OCI-LY7 (cell line): ENCODE measurements around the gene SUN5. TPM values are rescaled to one million over a fixed set of nuclear protein-coding genes. Genes with fewer than 3 reads are reported as not detected.

Experiments used
- BruUV-seq: library from RNA; stranded (reverse); fragments of 400-500 nt; replicated peaks from 2 replicates; lab custom pipeline; 2021; lab: Mats Ljungman, UMichigan
- CTCF ChIA-PET: fragments of 300-600 bp; sonication (Branson Sonifier 250); formaldehyde crosslinking; loops from one replicate; lab custom pipeline; 2022; ENCODE audit warnings: antibody characterized with exemption; ENCODE audit not compliant: unreplicated experiment; lab: Charles Lee
- POLR2A ChIA-PET: fragments of 300-600 bp; sonication (Branson Sonifier 250); formaldehyde crosslinking; loops from one replicate; lab custom pipeline; 2022; ENCODE audit warnings: antibody characterized with exemption; lab: Charles Lee
- DNase-seq: peaks from one replicate; pipeline ENCODE4 v3.0.0-alpha.2; 2015; ENCODE audit warnings: low spot score
- H2AFZ ChIP-seq: fragments of 200-600 bp; sonication (generic), shearing (Covaris generic); 2 replicates; pipeline ENCODE4 v1.6.1; 2014; ENCODE audit warnings: mild to moderate bottlenecking, antibody characterized with exemption, low read length, moderate library complexity
- H3K27ac ChIP-seq: fragments of 200-600 bp; sonication (generic); 2 replicates; pipeline ENCODE4 v1.5.1; 2014; ENCODE audit warnings: mixed run types, low read depth, mild to moderate bottlenecking, moderate library complexity, low read length, inconsistent platforms; ENCODE audit not compliant: poor library complexity, severe bottlenecking
- H3K36me3 ChIP-seq: fragments of 200-600 bp; sonication (generic); 2 replicates; pipeline ENCODE4 v1.6.1; 2014; ENCODE audit warnings: mild to moderate bottlenecking, antibody characterized with exemption, low read length, moderate library complexity, mixed read lengths; ENCODE audit not compliant: insufficient read depth
- H3K4me1 ChIP-seq: fragments of 200-600 bp; sonication (generic); 2 replicates; pipeline ENCODE4 v1.5.1; 2014; ENCODE audit warnings: mild to moderate bottlenecking, low read length; ENCODE audit not compliant: insufficient read depth, poor library complexity, severe bottlenecking
- H3K4me2 ChIP-seq: fragments of 200-600 bp; sonication (generic); 2 replicates; pipeline ENCODE4 v1.6.1; 2014; ENCODE audit warnings: mild to moderate bottlenecking, low read length
- H3K4me3 ChIP-seq: fragments of 200-600 bp; sonication (generic); 2 replicates; pipeline ENCODE4 v1.5.1; 2014; ENCODE audit warnings: mild to moderate bottlenecking, low read depth, low read length; ENCODE audit not compliant: poor library complexity, severe bottlenecking
- H3K79me2 ChIP-seq: fragments of 200-600 bp; sonication (generic); 2 replicates; pipeline ENCODE4 v1.6.1; 2016; ENCODE audit warnings: low read depth, mild to moderate bottlenecking, low read length, moderate library complexity, mixed read lengths; ENCODE audit not compliant: insufficient read depth
- H3K9me2 ChIP-seq: fragments of 200-600 bp; sonication (generic); 2 replicates; pipeline ENCODE4 v1.6.1; 2016; ENCODE audit warnings: mild to moderate bottlenecking, low read length, mixed read lengths; ENCODE audit not compliant: insufficient read depth
- H3K9me3 ChIP-seq: fragments of 200-600 bp; sonication (generic); 2 replicates; pipeline ENCODE4 v1.6.1; 2014; ENCODE audit warnings: mild to moderate bottlenecking, mixed run types, low read length, mixed read lengths
- H4K20me1 ChIP-seq: fragments of 200-600 bp; sonication (generic); 2 replicates; pipeline ENCODE4 v1.6.1; 2014; ENCODE audit warnings: mild to moderate bottlenecking, antibody characterized with exemption, low read length, moderate library complexity, mixed read lengths; ENCODE audit not compliant: insufficient read depth
- EZH2phosphoT487 ChIP-seq: fragments of 200-600 bp; sonication (generic); IDR thresholded peaks from 2 replicates; pipeline ENCODE4 v1.6.1; 2018; ENCODE audit warnings: low read depth, borderline replicate concordance, mild to moderate bottlenecking, mixed run types, antibody characterized with exemption, low read length, moderate library complexity, mixed read lengths
- intact Hi-C: fragments of 100-400 bp; cut with micrococcal nuclease; formaldehyde crosslinking; loops from one replicate; pipeline ENCODE4 v1.10.0; 2022; ENCODE audit not compliant: unreplicated experiment
- total RNA-seq, 2 experiments: library from RNA; depleted of rRNA in 1 of 2; stranded (reverse); fragments of >200 nt in 1 of 2; shearing (Covaris generic) in 1 of 2; gene quantifications; 2 replicates each; pipeline ENCODE4 v1.2.3, GENCODE V29; 2014 to 2022
- TF ChIP-seq, protein P1 (sequence below): fragments of 200-600 bp; sonication (generic); conservative IDR thresholded peaks from 2 replicates; pipeline ENCODE4 v1.5.1; 2014; ENCODE audit warnings: mild to moderate bottlenecking, antibody characterized with exemption, low read length, moderate library complexity, mixed read lengths

SUN5 gene
- total RNA-seq, 2 experiments from 2014 or later, result not detected

DNA sequence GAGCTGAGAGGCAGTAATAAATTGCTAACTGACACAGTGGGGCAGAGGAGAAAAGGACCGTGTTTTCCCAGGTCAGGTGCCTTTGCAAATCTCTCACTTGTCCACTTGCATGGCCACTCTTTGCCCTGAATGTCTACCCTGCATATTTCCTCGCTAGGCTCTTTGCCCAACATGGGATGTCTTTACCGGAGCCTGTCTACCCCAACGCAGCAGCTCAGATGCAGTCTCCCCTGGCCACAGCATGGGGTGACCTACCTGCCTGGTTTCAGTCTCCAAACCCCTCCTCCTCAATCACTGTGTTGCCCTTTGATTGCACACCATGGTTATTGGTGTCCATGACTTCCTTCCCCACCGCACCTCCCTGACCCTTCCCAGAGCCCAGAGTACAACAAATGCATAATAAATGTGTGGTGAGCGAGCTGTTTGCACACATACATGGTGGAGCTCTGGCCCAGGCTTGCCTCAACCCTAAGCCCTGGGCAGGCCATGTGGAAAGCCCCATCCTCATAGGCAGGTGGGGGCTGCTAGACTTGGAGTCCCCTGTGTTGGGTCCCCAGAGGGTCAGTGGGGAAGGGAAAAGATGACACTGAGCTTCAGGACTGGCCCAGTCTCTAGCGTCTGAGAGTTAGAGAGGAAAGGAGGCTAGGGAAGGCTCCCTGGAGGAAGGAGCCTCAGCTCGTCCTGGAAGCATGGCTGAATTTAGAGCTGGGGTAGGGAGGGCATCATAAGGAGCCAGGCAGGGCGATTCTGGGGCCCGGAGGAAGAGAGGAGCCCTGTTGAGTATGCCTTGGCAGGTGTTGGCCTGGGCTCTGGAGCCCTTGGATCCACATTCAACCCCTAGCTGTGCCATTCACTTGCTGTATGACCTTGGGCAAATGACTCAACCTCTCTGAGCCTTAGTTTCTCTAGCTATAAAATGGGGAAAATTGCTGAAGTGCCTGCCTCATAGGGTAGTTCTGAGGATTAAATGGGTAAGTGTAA is 22.8 kb upstream of the SUN5 start:
- no peak for TF ChIP-seq EZH2phosphoT487
- TF ChIP-seq, protein P1, sequence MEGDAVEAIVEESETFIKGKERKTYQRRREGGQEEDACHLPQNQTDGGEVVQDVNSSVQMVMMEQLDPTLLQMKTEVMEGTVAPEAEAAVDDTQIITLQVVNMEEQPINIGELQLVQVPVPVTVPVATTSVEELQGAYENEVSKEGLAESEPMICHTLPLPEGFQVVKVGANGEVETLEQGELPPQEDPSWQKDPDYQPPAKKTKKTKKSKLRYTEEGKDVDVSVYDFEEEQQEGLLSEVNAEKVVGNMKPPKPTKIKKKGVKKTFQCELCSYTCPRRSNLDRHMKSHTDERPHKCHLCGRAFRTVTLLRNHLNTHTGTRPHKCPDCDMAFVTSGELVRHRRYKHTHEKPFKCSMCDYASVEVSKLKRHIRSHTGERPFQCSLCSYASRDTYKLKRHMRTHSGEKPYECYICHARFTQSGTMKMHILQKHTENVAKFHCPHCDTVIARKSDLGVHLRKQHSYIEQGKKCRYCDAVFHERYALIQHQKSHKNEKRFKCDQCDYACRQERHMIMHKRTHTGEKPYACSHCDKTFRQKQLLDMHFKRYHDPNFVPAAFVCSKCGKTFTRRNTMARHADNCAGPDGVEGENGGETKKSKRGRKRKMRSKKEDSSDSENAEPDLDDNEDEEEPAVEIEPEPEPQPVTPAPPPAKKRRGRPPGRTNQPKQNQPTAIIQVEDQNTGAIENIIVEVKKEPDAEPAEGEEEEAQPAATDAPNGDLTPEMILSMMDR, result no peak
- no TSS peak for BruUV-seq
- CTCF ChIA-PET, result no interaction called here
- Histone ChIP-seq H2AFZ (no peak overlapping the region), H4K20me1 (no peaks in the 10 kb centered on the region), H3K4me1 (no peaks in the 10 kb centered on the region), H3K4me3 (no peak overlapping the region), H3K9me3 (no peaks in the 10 kb centered on the region), H3K79me2 (no peaks in the 10 kb centered on the region), H3K9me2 (no peaks in the 10 kb centered on the region), H3K36me3 (no peaks in the 10 kb centered on the region), H3K27ac (no peak overlapping the region), H3K4me2 (no peak overlapping the region)
- DNase-seq, result no peak
- intact Hi-C loops, result no loop called here
- POLR2A ChIA-PET, result no interaction called here

- TF ChIP-seq EZH2phosphoT487, result no peak
- TF ChIP-seq, protein P1, result no peak
- no peaks in the 10 kb centered on the region for H4K20me1 ChIP-seq
- H3K36me3 ChIP-seq, result no peaks in the 10 kb centered on the region
- H3K79me2 ChIP-seq, result no peaks in the 10 kb centered on the region
- no peaks in the 10 kb centered on the region for H3K4me1 ChIP-seq
- CTCF ChIA-PET, result no interaction called here
- POLR2A ChIA-PET, result no interaction called here
- H3K4me2 ChIP-seq, result no peak overlapping the region
- DNase-seq, result no peak
- no peaks in the 10 kb centered on the region for H3K9me3 ChIP-seq
- H3K27ac ChIP-seq, result no peak overlapping the region
- H3K9me2 ChIP-seq, result no peaks in the 10 kb centered on the region
- H2AFZ ChIP-seq, result no peak overlapping the region
- no peak overlapping the region for H3K4me3 ChIP-seq
- intact Hi-C loops, result no loop called here
- BruUV-seq, result no TSS peak
These were observed 22.0 kb upstream of the SUN5 start for GRCh38 chr20:33026072-33026778.
